GM18519 (cell line): ENCODE results near the gene RHCG.

ENCODE experiments used
- ATAC-seq: cut with Tn5 transposase; IDR thresholded peaks from one replicate; pipeline ENCODE4 v1.9.1; 2021; ENCODE audit warnings: mild to moderate bottlenecking, moderate library complexity; ENCODE audit not compliant: unreplicated experiment, low FRiP score

Gene RHCG

GRCh38 chr15:89506026-89506686 lies 9.8 kb upstream of the RHCG start:
- ATAC-seq, result no peak

- ATAC-seq, result no peak
Observed at GRCh38 chr15:89504166-89504565, 7.8 kb upstream of the RHCG start.

- no peak for ATAC-seq
Observed at GRCh38 chr15:89502867-89503595, 6.6 kb upstream of the RHCG start.

DNA sequence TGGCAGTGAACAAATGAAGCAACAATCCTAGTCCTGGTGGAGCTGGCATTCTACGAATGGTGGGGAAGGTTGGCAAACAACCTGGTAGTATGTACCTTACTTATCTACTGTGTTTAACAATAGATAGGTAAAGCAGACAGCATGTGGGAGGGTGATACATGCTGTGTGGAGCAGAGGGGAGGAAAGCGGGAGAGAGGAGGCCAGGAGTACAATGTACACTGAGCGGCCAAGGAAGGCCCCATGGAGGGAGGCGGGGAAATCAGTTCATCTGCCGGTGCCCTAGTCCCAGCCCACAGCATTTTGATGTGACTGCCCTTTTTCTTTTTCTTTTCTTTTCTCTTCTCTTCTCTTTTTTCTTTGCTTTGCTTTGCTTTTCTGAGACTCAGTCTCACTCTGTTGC lies 5.3 kb upstream of the RHCG start:
- ATAC-seq, result no peak

- no peak for ATAC-seq
Observed at GRCh38 chr15:89500397-89501270, 4.3 kb upstream of the RHCG start.

DNA sequence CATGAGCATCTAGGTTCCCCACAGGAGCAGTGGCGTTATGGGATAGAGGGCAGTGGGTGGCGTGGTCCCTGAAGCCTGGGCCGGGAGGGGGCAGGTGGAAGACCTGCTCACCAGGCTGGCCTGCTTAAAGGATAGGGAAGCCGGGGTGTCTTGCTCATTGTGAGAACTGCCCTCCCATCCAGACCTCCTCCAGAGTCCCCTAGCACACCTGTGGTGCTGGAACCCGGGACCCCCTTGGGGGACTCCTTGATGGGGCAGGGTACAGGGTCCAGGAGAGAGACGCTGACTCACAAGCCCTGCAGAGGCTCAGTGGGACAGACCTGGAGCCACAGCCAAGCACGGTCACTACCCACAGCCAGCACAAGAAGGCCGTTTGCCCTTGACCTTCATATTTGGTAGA lies 2.8 kb upstream of the RHCG start:
- no peak for ATAC-seq

DNA sequence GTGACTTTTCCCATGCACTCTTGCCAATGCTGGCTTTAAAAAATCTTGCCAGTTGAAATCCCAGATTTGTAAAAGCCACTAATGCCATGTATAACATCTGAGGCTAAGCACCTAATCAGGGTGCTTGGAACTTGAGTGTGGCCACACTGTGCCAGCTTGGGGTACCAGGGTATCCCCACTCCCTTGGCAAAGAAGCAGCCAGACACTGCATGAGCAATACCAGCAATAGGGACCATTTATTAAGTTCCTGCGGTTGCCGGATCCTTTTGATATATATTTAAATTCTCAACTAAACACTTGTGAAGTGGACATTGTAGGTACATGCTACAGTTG lies 2.2 kb upstream of the RHCG start:
- no peak for ATAC-seq

DNA sequence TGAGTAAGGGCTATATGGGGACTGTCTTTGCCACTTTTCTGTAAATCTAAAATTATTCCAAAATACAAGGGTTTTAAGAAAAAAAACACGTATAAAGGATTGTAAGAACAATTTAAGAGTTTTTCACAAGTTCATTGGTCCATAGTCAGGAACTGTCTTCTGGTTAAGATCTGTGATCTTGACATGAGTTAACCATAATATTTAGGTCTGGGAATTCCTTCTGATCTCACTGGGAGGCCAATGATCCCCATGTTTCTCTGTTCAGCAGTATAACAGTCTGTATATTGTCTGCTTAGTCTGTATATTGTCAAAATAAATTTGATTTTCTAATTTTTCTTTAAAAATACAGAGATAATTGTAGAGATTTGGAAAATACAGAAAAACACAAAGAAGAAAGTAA lies 848 bp upstream of the RHCG start:
- ATAC-seq, result no peak

- no peak for ATAC-seq
Observed at GRCh38 chr15:89495638-89496145, 691 bp downstream of the RHCG start.

GRCh38 chr15:89494941-89495637 lies 1.3 kb downstream of the RHCG start:
- ATAC-seq, result no peak

DNA sequence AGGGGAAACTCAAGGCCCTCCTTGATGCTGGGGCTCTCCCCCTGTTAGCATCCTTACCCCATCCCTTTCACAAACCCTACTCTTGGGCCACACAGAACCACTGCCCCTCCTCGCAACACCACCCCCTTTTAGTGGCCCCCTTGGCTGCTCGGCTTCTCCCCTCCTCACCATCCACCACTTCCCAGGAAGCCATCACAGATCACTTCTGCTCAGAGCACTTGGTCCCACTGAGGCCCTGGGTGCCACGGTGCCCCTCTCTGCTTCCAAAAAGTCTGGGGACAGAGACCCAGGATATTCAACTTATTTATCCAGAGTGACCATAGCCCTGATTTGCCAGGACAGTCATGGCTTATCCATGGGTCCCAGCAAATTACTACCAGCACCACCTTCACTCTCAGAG lies 2.4 kb downstream of the RHCG start:
- ATAC-seq, result no peak

- ATAC-seq, result no peak
Observed at GRCh38 chr15:89492934-89493631, 3.3 kb downstream of the RHCG start.

GRCh38 chr15:89492111-89492641 lies 4.2 kb downstream of the RHCG start:
- ATAC-seq, result no peak

- ATAC-seq, result no peak
Observed at GRCh38 chr15:89490814-89491315, 5.5 kb downstream of the RHCG start.

GRCh38 chr15:89490081-89490813 lies 6.1 kb downstream of the RHCG start:
- no peak for ATAC-seq

DNA sequence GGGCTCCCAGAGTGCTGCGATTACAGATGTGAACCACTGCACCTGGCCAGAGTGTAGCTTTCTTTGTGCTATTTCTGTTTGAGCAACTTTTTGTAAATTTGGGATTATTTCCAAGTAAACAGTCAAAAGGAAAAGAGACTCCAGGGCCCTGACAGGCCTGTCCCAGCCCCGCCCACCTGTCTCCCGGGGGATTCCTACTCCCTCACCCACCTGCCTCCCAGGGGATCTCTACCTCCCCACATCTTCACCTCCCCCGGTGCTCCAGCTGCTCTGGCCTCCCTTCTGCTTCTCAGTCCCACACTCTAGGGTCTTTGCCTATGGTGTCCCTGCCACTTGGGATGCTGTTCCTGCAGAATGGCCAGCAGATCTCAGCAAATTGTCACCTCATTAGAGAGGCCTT lies 7.0 kb downstream of the RHCG start:
- ATAC-seq, result no peak

GRCh38 chr15:89487791-89488190 lies 8.6 kb downstream of the RHCG start:
- no peak for ATAC-seq

- no peak for ATAC-seq
Observed at GRCh38 chr15:89486726-89487050, 9.7 kb downstream of the RHCG start.

- ATAC-seq, result no peak
Observed at GRCh38 chr15:89483079-89483478, 13.3 kb downstream of the RHCG start.
